G401 (cell line): ENCODE data around the gene AMOTL2. TPM values are rescaled to one million over a fixed set of nuclear protein-coding genes. Genes with fewer than 3 reads are reported as not detected.

Experiments
- DNase-seq: peaks from one replicate; pipeline ENCODE4 v3.0.0-alpha.2; 2015; ENCODE audit warnings: low spot score
- in situ Hi-C: cut with HindIII; loops from 2 replicates; pipeline ENCODE4 v1.10.0; 2016; ENCODE audit warnings: low sequenced_read_pairs, mixed read lengths
- total RNA-seq: library from RNA; depleted of rRNA; stranded (reverse); fragments of >200 nt; shearing (Covaris generic); gene quantifications from 2 replicates; pipeline ENCODE4 v1.2.3, GENCODE V29; 2014

Gene AMOTL2
- total RNA-seq, 1 experiment from 2014 or later, result 190 TPM

GRCh38 chr3:134369231-134369741 lies 5.0 kb downstream of the AMOTL2 start:
- no peak for DNase-seq
- in situ Hi-C loops, result no loop called here

- in situ Hi-C loops, result no loop called here
- no peak for DNase-seq
Observed at GRCh38 chr3:134368751-134369105, 5.5 kb downstream of the AMOTL2 start.

- no peak for DNase-seq
- in situ Hi-C loops, result no loop called here
Observed at GRCh38 chr3:134367869-134368750, 6.1 kb downstream of the AMOTL2 start.

- no peak for DNase-seq
- in situ Hi-C loops, result no loop called here
Observed at GRCh38 chr3:134366928-134367811, 7.1 kb downstream of the AMOTL2 start.

- DNase-seq, result no peak
- in situ Hi-C loops, result no loop called here
Observed at GRCh38 chr3:134366221-134366927, 7.9 kb downstream of the AMOTL2 start.

- in situ Hi-C loops, result no loop called here
- DNase-seq, result no peak
Observed at GRCh38 chr3:134365766-134366065, 8.5 kb downstream of the AMOTL2 start.

GRCh38 chr3:134364936-134365765 lies 9.1 kb downstream of the AMOTL2 start:
- DNase-seq, result no peak
- in situ Hi-C loops, result no loop called here

GRCh38 chr3:134364061-134364935 lies 9.9 kb downstream of the AMOTL2 start:
- in situ Hi-C loops, result no loop called here
- DNase-seq, result peak; percentile 54

- DNase-seq, result no peak
- in situ Hi-C loops, result no loop called here
Observed at GRCh38 chr3:134363381-134363755, 10.9 kb downstream of the AMOTL2 start.

- in situ Hi-C loops, result no loop called here
- no peak for DNase-seq
Observed at GRCh38 chr3:134362670-134363380, 11.4 kb downstream of the AMOTL2 start.

- DNase-seq, result no peak
- in situ Hi-C loops, result no loop called here
Observed at GRCh38 chr3:134362221-134362620, 12.0 kb downstream of the AMOTL2 start.

GRCh38 chr3:134361162-134361835 lies 12.9 kb downstream of the AMOTL2 start:
- in situ Hi-C loops, result no loop called here
- DNase-seq, result no peak

- no peak for DNase-seq
- in situ Hi-C loops, result no loop called here
Observed at GRCh38 chr3:134360046-134360445, 14.2 kb downstream of the AMOTL2 start.

GRCh38 chr3:134359121-134360010 lies 14.9 kb downstream of the AMOTL2 start:
- in situ Hi-C loops, result no loop called here
- DNase-seq, result peak; percentile 89

- peak; percentile 69 for DNase-seq
- in situ Hi-C loops, result no loop called here
Observed at GRCh38 chr3:134357914-134358811, 16.1 kb downstream of the AMOTL2 start.
